Spleen (tissue), 11 donors: ENCODE data around the gene AQP1. TPM values are rescaled to one million over a fixed set of nuclear protein-coding genes. Genes with fewer than 3 reads are reported as not detected.

Source experiments
- DNase-seq: peaks from one replicate; pipeline ENCODE4 v3.0.0-alpha.2; 2020
- H3K27ac ChIP-seq, 8 donors: fragments of 200-600 bp; sonication (generic) in 7 of 8; 1 replicate in 4 of 8; 2 replicates in 4 of 8; pipeline versions ENCODE4 v1.5.0 to v1.8.0; 2016 to 2021; ENCODE audit warnings: inconsistent platforms in 4 of 8, mild to moderate bottlenecking in 4 of 8, moderate library complexity in 1 of 8
- H3K27me3 ChIP-seq, 7 donors: fragments of 200-600 bp; sonication (generic) in 6 of 7; replicated peaks in 1 of 7; 1 replicate in 4 of 7; 2 replicates in 3 of 7; pipeline versions ENCODE4 v1.5.0 to v1.8.0; 2016 to 2021; ENCODE audit warnings: inconsistent platforms in 3 of 7, mild to moderate bottlenecking in 1 of 7
- H3K36me3 ChIP-seq, 6 donors: fragments of 200-600 bp; sonication (generic) in 5 of 6; 1 replicate in 4 of 6; 2 replicates in 2 of 6; pipeline versions ENCODE4 v1.5.0 to v1.8.0; 2016 to 2021; ENCODE audit warnings: inconsistent platforms in 2 of 6
- H3K4me1 ChIP-seq, 6 donors: fragments of 200-600 bp; sonication (generic) in 5 of 6; 1 replicate in 3 of 6; 2 replicates in 3 of 6; pipeline versions ENCODE4 v1.5.0 to v1.8.0; 2016 to 2021; ENCODE audit warnings: inconsistent platforms in 3 of 6
- H3K4me3 ChIP-seq, 8 donors: fragments of 200-600 bp; sonication (generic) in 7 of 8; 1 replicate in 4 of 8; 2 replicates in 4 of 8; pipeline versions ENCODE4 v1.5.0 to v1.8.0; 2016 to 2021; ENCODE audit warnings: inconsistent platforms in 4 of 8, mild to moderate bottlenecking in 4 of 8, moderate library complexity in 2 of 8
- H3K9me3 ChIP-seq, 8 donors: fragments of 200-600 bp; sonication (generic) in 7 of 8; 1 replicate in 4 of 8; 2 replicates in 4 of 8; pipeline versions ENCODE4 v1.5.0 to v1.8.0; 2016 to 2021; ENCODE audit warnings: inconsistent platforms in 4 of 8
- CTCF ChIP-seq, 11 experiments: fragments of 200-600 bp in 7 of 11; fragments of 450-650 bp in 4 of 11; sonication (generic) in 4 of 11; IDR thresholded peaks in 8 of 11; conservative IDR thresholded peaks in 3 of 11; 1 replicate in 7 of 11; 2 replicates in 4 of 11; pipeline versions ENCODE4 v1.4.0 to v1.8.0; 2016 to 2021; ENCODE audit warnings: antibody characterized with exemption in 11 of 11, inconsistent platforms in 4 of 11, mild to moderate bottlenecking in 1 of 11
- POLR2A ChIP-seq, 3 donors: fragments of 450-650 bp; IDR thresholded peaks; one replicate each; pipeline ENCODE4 v1.5.1; 2017; ENCODE audit warnings: antibody characterized with exemption in 3 of 3, mild to moderate bottlenecking in 1 of 3
- POLR2AphosphoS5 ChIP-seq, 3 donors: sonication (generic); formaldehyde crosslinking; IDR thresholded peaks; one replicate each; pipeline ENCODE4 v1.5.1; 2017; ENCODE audit warnings: antibody characterized with exemption in 3 of 3
- WGBS, 5 donors: extraction: QIAGEN DNeasy Blood & Tissue Kit in 3 of 5; methylation state at CpG; one replicate each; pipeline versions ENCODE4 v1.1.5 to v1.1.7; 2013 to 2018; 5-methylcytosine and 5-hydroxymethylcytosine counted together
- intact Hi-C: fragments of 100-400 bp; cut with DNase I; formaldehyde crosslinking; loops from one replicate; pipeline ENCODE4 v1.15.0; 2023; ENCODE audit warnings: low total_unique reads
- polyA plus RNA-seq, 3 donors: library from polyadenylated mRNA; stranded (reverse); fragments of 200-250 nt; gene quantifications; one replicate each; pipeline ENCODE4 v1.2.1, GENCODE V29; 2013
- total RNA-seq, 7 donors: library from RNA; depleted of rRNA in 3 of 7; stranded (reverse); fragments of >200 nt in 3 of 7; fragmentation: NEBNext Ultra II Directional in 4 of 7; extraction: Animal tissue kit (Norgen Biotek cat#: 25700) in 4 of 7; gene quantifications; one replicate each; pipeline versions ENCODE4 v1.1.0 to v1.2.1, GENCODE V29; 2016 to 2021
- donor health status: healthy with polysubstance abuse.
- donor health status: DM: no; HTN: no; CAD: no; lungs with moderate emphysema.
- donor health status: DM: no; HTN: no; CAD: no.
- donor health status: Bipolar disorder and iron deficiency.
- donor health status: healthy.
- donor health status: DM: no; HTN: no; CAD: no.
- donor health status: DM: yes; HTN: yes; CAD: no.

The AQP1 gene
- total and polyA plus RNA-seq, 10 donors, result 4.4 to 34.3 (median 22.9) TPM

- H3K4me1 ChIP-seq, result no peaks in the 10 kb centered on the region
- peaks cover 0 to 6% (median 0%) of the 10 kb centered on the region in 8 donors for H3K9me3 ChIP-seq
- WGBS, 5 donors, result 63 to 81% (median 79%) methylated on average over 14 of the region's 14 CpGs
- DNase-seq, result no peak
- H3K27me3 ChIP-seq, result peaks cover 0 to 6% (median 0%) of the 10 kb centered on the region in 7 donors
- H3K27ac ChIP-seq, result no peak overlapping the region
- intact Hi-C loops, result no loop called here
- no peak overlapping the region for H3K4me3 ChIP-seq
- H3K36me3 ChIP-seq, result peaks cover 0 to 18% (median 0%) of the 10 kb centered on the region in 6 donors
- TF ChIP-seq POLR2AphosphoS5 (IDR thresholded peaks at IDR 0.05) (no peak), POLR2A (IDR thresholded peaks at IDR 0.05) (no peak), CTCF (IDR thresholded peaks at IDR 0.05 in 8 of 11, conservative IDR thresholded peaks at IDR 0.05 in 3 of 11) (no peak)
Measured at GRCh38 chr7:30879139-30880124, 32.2 kb upstream of the AQP1 start.

- TF ChIP-seq CTCF (IDR thresholded peaks at IDR 0.05 in 8 of 11, conservative IDR thresholded peaks at IDR 0.05 in 3 of 11), result no peak
- TF ChIP-seq POLR2A (IDR thresholded peaks at IDR 0.05), result no peak
- no peak for TF ChIP-seq POLR2AphosphoS5 (IDR thresholded peaks at IDR 0.05)
- 56 to 69% (median 65%) methylated on average over 12 of the region's 12 CpGs for WGBS, 5 donors
- DNase-seq, result no peak
- intact Hi-C loops, result no loop called here
- H3K36me3 ChIP-seq, result peaks cover 0 to 14% (median 0%) of the 10 kb centered on the region in 6 donors
- H3K27ac ChIP-seq, result no peak overlapping the region
- H3K4me1 ChIP-seq, result no peaks in the 10 kb centered on the region
- H3K4me3 ChIP-seq, result no peak overlapping the region
- no peaks in the 10 kb centered on the region for H3K9me3 ChIP-seq
- H3K27me3 ChIP-seq, result peaks cover 0 to 6% (median 0%) of the 10 kb centered on the region in 7 donors
Measured at GRCh38 chr7:30880125-30880720, 31.4 kb upstream of the AQP1 start.

GRCh38 chr7:30880941-30881340, 30.7 kb upstream of the AQP1 start:
- intact Hi-C loops, result no loop called here
- H3K4me3 ChIP-seq, result no peak overlapping the region
- peaks cover 0 to 6% (median 0%) of the 10 kb centered on the region in 7 donors for H3K27me3 ChIP-seq
- DNase-seq, result no peak
- H3K4me1 ChIP-seq, result no peaks in the 10 kb centered on the region
- H3K9me3 ChIP-seq, result no peaks in the 10 kb centered on the region
- 73 to 96% (median 91%) methylated on average over 4 of the region's 4 CpGs for WGBS, 5 donors
- H3K36me3 ChIP-seq, result peaks cover 0 to 7% (median 0%) of the 10 kb centered on the region in 6 donors
- TF ChIP-seq CTCF (IDR thresholded peaks at IDR 0.05 in 8 of 11, conservative IDR thresholded peaks at IDR 0.05 in 3 of 11), result no peak
- TF ChIP-seq POLR2A (IDR thresholded peaks at IDR 0.05), result no peak
- TF ChIP-seq POLR2AphosphoS5 (IDR thresholded peaks at IDR 0.05), result no peak
- H3K27ac ChIP-seq, result no peak overlapping the region

- intact Hi-C loops, result no loop called here
- H3K4me1 ChIP-seq, result no peaks in the 10 kb centered on the region
- TF ChIP-seq CTCF (IDR thresholded peaks at IDR 0.05 in 8 of 11, conservative IDR thresholded peaks at IDR 0.05 in 3 of 11), result no peak
- no peak for TF ChIP-seq POLR2AphosphoS5 (IDR thresholded peaks at IDR 0.05)
- no peak for TF ChIP-seq POLR2A (IDR thresholded peaks at IDR 0.05)
- peaks cover 0 to 6% (median 0%) of the 10 kb centered on the region in 7 donors for H3K27me3 ChIP-seq
- peaks cover 0 to 5% (median 0%) of the 10 kb centered on the region in 6 donors for H3K36me3 ChIP-seq
- H3K27ac ChIP-seq, result no peak overlapping the region
- no peak overlapping the region for H3K4me3 ChIP-seq
- no peaks in the 10 kb centered on the region for H3K9me3 ChIP-seq
- no peak for DNase-seq
- WGBS, 5 donors, result 88 to 94% (median 92%) methylated on average over 7 of the region's 7 CpGs
Measured at GRCh38 chr7:30881448-30881847, 30.2 kb upstream of the AQP1 start.
